Measurements from ENCODE around the gene SYCE3.

SYCE3 gene

DNA sequence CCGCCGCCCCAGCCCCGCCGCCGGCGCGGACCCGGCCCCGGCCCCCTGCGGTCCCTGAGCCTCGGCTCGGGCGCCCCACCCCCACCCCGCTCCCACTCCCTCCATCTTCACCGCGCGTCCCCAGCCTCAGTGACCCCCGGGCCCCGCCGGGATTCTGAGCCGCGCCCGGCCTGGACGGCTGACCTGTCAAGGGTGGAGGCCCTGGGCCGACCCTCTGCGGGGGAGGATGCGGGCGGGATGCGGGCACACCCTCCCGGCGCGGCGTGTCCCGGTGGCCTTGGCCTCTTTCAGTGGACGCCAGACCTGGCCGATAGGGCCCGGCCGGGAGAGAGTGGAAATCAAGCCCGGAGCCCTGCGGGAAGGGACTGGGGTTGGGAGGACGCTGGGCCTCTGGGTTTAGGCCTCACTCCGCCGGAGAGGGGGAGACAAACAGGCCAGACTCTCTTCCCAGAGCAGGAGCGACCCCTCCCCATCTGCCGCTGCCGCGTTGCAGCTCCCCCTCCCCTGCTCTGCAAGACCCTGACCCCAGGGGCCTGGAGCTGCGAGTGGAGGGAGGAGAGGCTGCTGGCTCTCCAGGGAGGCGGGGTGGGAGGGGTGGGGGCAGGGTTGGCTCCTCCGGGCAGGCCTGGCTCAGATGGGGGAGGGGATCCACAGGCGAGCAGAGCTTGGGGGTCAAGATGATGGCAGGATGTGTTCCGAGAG lies 38.4 kb upstream of the SYCE3 start:
- no peak for DNase-seq (ENCODE audit: low read depth in 2 of 3, low spot score in 1 of 3)

DNA sequence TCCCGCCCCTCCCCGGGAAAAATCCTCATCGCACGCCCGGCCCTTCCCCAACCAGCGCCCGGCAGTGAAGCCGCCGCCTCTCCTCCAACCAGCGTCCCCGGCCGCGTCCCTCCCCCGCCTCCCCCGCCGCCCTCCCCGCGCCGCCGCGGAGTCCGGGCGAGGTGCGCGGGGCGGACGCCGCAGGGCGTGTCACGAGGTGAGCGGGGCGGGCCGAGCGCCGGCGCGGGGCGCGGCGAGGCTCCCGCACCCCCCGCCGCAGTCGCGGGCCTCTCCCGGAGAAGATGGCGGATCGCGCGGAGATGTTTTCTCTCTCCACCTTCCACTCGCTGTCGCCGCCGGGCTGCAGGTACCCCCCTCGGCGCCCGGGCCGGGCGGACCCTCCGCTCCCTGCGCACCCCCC lies 37.8 kb upstream of the SYCE3 start, which contains the start of gene MAPK8IP2:
Gene MAPK8IP2 (plus strand): TSS at position 256 of the 400 bp plus-strand sequence. CDS start 26 bp downstream, at position 282.
- no peak for DNase-seq (ENCODE audit: low read depth in 2 of 3, low spot score in 1 of 3)

DNA sequence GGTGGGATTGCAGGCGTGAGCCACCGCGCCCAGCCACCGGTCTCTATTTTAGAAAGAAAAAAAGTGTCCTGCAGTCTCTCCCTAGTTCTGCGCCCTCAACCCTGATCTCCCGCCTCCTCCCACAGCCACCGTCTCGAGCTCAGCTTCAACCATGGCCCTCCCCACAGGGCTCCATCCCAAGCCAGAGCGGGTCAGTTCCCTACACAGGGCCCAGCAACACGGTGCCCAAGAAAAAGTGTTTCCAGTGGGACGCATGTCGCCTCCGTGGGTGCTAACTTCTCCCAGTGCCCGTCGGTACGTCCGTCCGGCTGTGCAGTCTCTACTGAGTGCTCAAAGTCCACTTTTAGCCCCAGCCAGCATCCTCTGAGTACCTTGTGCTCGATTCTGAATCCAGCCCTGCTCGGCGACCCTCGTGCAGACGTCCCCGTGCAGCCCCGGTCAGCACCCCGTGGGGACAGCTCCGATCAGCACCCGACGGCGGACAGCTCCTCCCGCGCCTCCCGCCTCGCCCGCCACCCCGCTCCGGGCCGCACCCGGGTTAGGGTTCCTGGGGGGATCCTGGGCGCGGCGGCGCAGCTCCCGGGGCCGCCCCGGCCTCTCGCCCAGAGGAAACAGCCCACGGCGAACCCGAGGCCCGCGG lies 37.2 kb upstream of the SYCE3 start:
- DNase-seq (ENCODE audit: low read depth in 2 of 3, low spot score in 1 of 3) = peak in 1 of 3 donors; percentile 55

GRCh38 chr22:50597097-50597496 lies 34.4 kb upstream of the SYCE3 start:
- DNase-seq (ENCODE audit: low read depth in 2 of 3, low spot score in 1 of 3) = no peak

- DNase-seq (ENCODE audit: low read depth in 2 of 3, low spot score in 1 of 3) = no peak
Measured at GRCh38 chr22:50595189-50595588, 32.5 kb upstream of the SYCE3 start.

DNA sequence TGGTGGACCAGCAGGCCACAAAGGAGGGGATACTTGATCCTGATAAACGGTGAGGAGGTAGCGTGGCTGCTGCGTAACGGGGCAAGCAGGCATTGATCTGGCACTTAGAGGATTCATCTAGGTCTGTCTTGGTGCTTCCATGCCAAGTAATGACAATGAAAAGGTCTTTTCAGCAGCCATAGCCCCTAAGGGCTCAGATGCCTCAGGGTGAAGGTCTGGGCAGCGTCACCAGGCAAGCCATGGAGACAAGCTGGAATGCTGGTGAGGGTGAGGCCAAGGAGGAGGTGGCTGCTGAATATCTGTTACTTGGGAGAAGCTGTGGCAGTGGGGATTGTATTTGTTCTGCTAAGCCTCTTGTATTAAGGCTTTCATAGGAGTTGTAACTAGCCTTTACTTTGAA lies 24.7 kb upstream of the SYCE3 start:
- no peak for DNase-seq (ENCODE audit: low read depth in 2 of 3, low spot score in 1 of 3)

DNA sequence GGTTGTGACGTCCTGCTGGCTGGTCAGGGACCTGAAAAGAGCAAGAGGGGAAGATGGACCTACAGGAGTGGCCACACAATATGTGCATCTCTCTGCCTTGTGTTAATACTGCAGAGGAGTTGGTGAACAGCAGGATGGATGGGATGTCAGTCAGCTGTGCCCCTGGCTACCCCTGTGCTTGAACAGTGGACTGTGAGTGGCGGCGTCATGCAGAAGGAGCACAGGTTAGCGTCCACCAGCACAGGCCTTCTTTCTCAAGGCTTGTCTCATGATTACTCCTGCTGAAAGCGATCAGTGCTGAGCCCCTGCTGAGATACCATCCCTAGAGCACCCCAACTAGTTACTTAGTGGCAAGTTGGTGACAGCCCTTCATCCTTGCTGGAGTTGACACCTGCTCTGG lies 23.7 kb upstream of the SYCE3 start:
- no peak for DNase-seq (ENCODE audit: low read depth in 2 of 3, low spot score in 1 of 3)

- no peak for DNase-seq (ENCODE audit: low read depth in 2 of 3, low spot score in 1 of 3)
Measured at GRCh38 chr22:50585781-50586180, 23.1 kb upstream of the SYCE3 start.

GRCh38 chr22:50585238-50585637 lies 22.5 kb upstream of the SYCE3 start:
- no peak for DNase-seq (ENCODE audit: low read depth in 2 of 3, low spot score in 1 of 3)

DNA sequence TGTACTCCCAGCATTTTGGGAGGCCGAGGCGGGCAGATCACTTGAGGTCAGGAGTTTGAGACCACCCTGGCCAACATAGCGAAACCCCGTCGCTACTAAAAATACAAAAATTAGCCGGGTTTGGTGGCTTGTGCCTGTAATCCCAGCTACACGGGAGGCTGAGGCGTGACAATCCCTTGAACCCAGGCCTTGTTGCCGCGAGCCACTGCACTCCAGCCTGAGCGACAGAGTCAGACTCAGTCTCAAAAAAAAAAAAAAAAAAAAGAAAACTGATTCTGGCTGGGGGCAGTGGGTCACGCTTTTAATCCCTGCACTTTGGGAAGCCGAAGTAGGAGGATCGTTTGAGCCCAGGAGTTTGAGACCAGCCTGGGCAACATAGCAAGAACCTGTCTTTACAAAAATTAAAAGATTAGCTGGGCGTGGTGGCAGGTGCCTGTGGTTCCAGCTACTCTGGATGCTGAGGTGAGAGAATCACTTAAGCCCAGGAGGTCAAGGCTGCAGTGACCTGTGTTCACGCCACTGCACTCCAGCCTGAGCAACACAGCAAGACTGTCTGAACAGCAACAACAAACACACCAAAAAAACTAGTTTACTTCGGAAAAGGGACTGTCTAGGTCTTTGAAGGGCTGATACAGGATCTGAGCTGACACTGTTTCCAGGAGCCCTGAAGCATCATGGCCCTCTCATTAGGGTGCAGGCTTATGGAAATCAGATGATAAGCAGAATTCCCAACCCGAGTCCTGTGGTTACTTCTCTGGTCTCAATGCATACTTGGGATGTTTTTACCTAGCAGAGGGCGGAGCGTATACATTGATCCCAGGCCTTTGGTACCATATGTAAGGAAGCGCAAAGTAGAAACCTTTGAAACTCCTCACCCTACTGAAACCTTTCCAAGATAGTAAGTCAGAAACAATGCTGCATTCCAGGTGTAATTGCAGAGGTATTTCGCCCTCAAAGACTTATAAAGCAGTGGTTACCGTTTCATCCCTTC lies 21.7 kb upstream of the SYCE3 start:
- DNase-seq (ENCODE audit: low read depth in 2 of 3, low spot score in 1 of 3) = no peak

DNA sequence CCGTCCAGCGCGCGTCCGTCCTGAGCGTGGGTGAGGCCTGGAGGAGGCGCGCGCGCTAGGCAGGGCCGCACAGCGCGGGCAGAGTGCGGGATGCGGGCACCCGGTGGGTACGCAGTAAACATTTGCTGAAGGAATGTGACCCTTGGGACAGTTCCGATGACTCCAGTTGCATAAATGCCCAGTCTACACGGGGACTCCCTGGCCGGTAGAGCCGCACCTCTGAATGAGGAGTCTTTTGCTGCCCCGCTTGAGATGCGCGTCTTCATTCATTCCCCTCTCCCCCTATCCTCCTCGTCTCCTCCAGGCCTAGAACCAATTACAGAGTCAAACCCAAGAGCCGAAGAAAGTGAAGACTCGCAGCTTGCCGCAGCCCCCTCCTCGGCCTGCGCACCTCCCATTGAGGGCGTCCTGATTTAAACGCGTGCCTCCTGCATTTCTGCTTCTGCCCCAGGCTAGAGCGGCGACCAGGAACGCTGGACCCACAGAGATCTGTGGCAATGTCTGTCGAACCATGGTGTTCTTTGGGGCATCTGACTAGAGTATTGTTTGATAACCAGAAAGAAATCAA lies 20.7 kb upstream of the SYCE3 start:
- no peak for DNase-seq (ENCODE audit: low read depth in 2 of 3, low spot score in 1 of 3)

- DNase-seq (ENCODE audit: low read depth in 2 of 3, low spot score in 1 of 3) = peak; percentile 95 to 99 (median 98)
Measured at GRCh38 chr22:50582493-50583293, 20.0 kb upstream of the SYCE3 start, which contains the start of gene CHKB. TSS of gene CHKB (minus strand) at chr22:50582849. CDS start at chr22:50582781, 68 bp downstream.

GRCh38 chr22:50581950-50582492 lies 19.3 kb upstream of the SYCE3 start:
- DNase-seq (ENCODE audit: low read depth in 2 of 3, low spot score in 1 of 3) = peak in 1 of 3 donors; percentile 27

GRCh38 chr22:50581031-50581949 lies 18.6 kb upstream of the SYCE3 start:
- DNase-seq (ENCODE audit: low read depth in 2 of 3, low spot score in 1 of 3) = no peak

- DNase-seq (ENCODE audit: low read depth in 2 of 3, low spot score in 1 of 3) = no peak
Measured at GRCh38 chr22:50579752-50580151, 17.0 kb upstream of the SYCE3 start.

DNA sequence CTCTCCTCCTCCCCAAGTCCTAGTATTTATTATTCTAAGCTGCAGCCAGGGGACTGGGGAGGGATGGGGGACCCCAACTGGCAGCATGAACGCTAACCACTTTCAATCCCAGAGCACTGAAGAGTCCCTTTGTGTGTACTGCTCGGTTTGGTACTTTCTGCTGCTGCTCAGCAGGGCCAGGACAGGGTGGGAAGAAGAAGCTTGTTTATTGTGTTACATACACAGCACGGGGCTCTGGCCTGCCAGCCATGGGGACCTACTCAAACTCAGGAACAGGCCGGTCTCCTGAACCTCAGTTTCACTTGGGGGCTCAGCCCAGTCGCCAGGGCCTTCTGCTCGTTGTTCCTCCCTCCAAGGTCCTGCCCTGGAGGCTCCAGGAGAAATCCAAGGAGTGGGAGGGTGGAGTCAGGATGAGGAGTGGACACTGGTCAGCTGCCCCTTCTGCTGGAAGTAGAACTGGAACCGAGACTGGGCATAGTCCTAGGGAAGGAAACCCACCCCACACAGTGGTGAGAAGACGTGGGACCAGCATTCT lies 16.1 kb upstream of the SYCE3 start:
- DNase-seq (ENCODE audit: low read depth in 2 of 3, low spot score in 1 of 3) = no peak

DNA sequence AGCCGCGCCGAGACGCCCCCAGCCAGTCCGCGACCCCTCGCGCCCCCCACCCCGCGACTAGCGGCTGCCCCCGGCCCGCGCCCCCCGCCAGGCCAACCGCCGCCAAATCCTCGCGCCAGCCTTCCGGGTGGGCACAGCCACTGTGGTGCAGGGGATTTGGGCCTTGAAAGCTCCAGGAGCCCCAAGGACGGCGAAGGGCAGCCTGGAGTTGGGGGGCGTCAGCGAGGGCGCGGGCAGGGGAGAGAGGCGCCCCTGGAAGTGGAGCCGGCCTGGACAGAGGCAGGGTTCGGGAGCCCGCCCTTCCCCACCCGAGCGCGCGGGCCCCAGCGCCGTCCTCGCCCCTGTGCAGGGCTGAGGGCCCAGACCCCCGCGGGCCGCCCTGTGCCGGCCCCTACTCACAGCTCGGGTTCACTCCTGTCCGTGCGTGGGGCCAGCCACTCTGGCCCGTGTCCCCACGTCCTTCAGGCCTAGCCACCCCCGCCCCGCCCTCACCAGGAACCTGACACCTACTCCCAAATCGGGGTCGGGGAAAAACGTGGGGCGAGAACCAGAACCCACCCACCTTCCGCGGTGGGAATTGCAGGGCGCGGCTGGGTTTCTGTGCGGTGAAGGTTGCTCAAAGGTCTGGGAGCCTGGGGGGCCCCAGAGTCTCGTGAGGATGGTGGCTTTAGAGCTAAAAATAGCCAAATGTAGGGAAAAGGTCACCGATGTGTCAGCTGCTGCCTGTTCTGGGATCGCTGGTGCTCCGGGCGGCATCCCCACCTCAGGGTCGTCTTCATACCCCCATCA lies 15.5 kb upstream of the SYCE3 start, which contains the start of gene CPT1B:
Gene CPT1B (minus strand): TSS at position 441 of the 789 bp plus-strand sequence. CDS start 512 bp downstream, outside the sequence.
- DNase-seq (ENCODE audit: low read depth in 2 of 3, low spot score in 1 of 3) = no peak

DNA sequence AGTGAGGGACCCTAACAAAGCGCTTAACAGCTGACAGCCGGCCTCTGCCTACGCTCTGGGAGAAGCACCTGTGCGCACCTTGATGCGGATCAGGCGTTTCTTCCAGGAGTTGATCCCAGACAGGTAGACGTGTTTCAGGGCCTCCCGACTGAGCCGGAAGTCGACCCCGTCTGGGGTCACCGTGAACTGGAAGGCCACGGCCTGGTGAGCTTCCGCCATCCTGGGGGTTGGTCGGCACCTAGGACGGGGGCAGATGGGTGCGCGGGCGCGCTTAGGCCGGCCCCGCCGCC lies 14.9 kb upstream of the SYCE3 start:
- no peak for DNase-seq (ENCODE audit: low read depth in 2 of 3, low spot score in 1 of 3)

Measured in stimulated activated CD4-positive, alpha-beta T cell treated with anti-CD3 and anti-CD28 coated beads, Interleukin-12 subunit alpha, Interleukin-12 subunit beta, amount 100 ng/mL, for 48 hours (primary cell).